Skeletal muscle tissue (tissue), 4 donors: ENCODE data around the gene NPSR1. TPM values are rescaled to one million over a fixed set of nuclear protein-coding genes. Genes with fewer than 3 reads are reported as not detected.
"Not testable (repeated sequence)": the region's sequence is repeated elsewhere in the genome, so short reads cannot be mapped to it uniquely, and the experiment has no call there.

ENCODE experiments used
- H3K27ac ChIP-seq: one replicate; pipeline ENCODE4 v1.7.0; 2013; ENCODE audit warnings: mild to moderate bottlenecking, low read depth, low read length, inconsistent platforms
- H3K27me3 ChIP-seq, 3 donors: one replicate each; pipeline ENCODE4 v1.7.0; 2013; ENCODE audit warnings: low read length in 3 of 3; ENCODE audit not compliant: control insufficient read depth in 3 of 3, insufficient read depth in 3 of 3
- H3K36me3 ChIP-seq, 3 donors: one replicate each; pipeline ENCODE4 v1.7.0; 2013; ENCODE audit warnings: low read length in 3 of 3; ENCODE audit not compliant: control insufficient read depth in 3 of 3, insufficient read depth in 3 of 3
- H3K4me1 ChIP-seq, 3 donors: one replicate each; pipeline ENCODE4 v1.7.0; 2013; ENCODE audit warnings: low read length in 3 of 3, mild to moderate bottlenecking in 3 of 3; ENCODE audit not compliant: control insufficient read depth in 3 of 3, insufficient read depth in 3 of 3
- H3K4me3 ChIP-seq, 3 donors: one replicate each; pipeline ENCODE4 v1.7.0; 2013; ENCODE audit warnings: low read length in 3 of 3
- H3K9ac ChIP-seq, 3 donors: one replicate each; pipeline ENCODE4 v1.7.0; 2013; ENCODE audit warnings: low read length in 3 of 3, mild to moderate bottlenecking in 3 of 3, moderate library complexity in 2 of 3, low read depth in 1 of 3
- H3K9me3 ChIP-seq, 3 donors: one replicate each; pipeline ENCODE4 v1.7.0; 2013; ENCODE audit warnings: low read length in 3 of 3; ENCODE audit not compliant: control insufficient read depth in 3 of 3
- total RNA-seq: library from RNA; depleted of rRNA; stranded (reverse); fragments of >200 nt; gene quantifications from one replicate; pipeline ENCODE4 v1.2.3, GENCODE V29; 2014
- donor health status: Osteomylitis.

NPSR1 gene
- total RNA-seq, 1 donor from 2014 or later, result 1.6 TPM

DNA sequence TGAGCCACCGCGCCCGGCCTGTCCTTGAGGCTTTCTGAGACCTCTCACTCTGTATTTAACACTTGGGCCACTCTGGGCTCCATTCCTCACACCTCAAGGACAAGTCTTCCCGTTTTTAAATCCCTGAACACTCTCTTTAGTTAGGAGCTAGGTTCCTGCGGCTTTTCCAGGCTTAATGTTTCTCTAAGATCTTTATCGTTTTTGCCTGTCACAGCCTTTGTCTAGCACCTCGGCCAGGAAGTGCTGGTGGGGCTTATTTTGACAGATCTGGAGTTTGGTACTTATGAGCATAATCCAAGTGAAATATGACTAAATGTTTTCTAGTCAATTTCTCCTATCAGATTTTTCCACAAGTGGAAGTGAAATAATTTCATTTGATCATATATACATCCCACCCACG, 192.7 kb downstream of the NPSR1 start:
- no peak overlapping the region for H3K9ac ChIP-seq
- H3K9me3 ChIP-seq, result no peaks in the 10 kb centered on the region
- no peak overlapping the region for H3K4me3 ChIP-seq
- H3K27me3 ChIP-seq, result no peaks in the 10 kb centered on the region
- no peaks in the 10 kb centered on the region for H3K36me3 ChIP-seq
- no peaks in the 10 kb centered on the region for H3K4me1 ChIP-seq
- H3K27ac ChIP-seq, result no peak overlapping the region

DNA sequence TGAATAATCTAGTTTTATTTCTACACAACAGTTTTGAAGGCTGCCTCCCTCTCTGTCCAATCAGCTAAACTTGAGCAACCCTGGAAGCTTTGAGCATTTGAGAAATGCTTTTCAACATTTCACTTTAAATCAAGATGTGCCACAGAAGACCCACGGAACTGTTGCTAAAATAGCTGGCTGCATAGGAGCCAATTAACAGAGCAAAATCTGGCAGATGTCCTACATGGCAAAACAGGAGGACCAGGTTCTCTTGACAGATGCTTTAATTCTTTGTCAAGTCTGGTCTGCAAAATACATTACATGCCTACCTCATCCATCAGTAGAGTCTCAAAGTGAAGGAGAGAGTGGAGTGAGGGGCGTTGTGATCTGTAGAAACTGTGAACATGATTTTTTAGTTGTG, 193.4 kb downstream of the NPSR1 start:
- Histone ChIP-seq H3K27ac (no peak overlapping the region), H3K4me1 (no peaks in the 10 kb centered on the region), H3K9ac (no peak overlapping the region), H3K27me3 (no peaks in the 10 kb centered on the region), H3K4me3 (no peak overlapping the region), H3K36me3 (no peaks in the 10 kb centered on the region), H3K9me3 (no peaks in the 10 kb centered on the region)

DNA sequence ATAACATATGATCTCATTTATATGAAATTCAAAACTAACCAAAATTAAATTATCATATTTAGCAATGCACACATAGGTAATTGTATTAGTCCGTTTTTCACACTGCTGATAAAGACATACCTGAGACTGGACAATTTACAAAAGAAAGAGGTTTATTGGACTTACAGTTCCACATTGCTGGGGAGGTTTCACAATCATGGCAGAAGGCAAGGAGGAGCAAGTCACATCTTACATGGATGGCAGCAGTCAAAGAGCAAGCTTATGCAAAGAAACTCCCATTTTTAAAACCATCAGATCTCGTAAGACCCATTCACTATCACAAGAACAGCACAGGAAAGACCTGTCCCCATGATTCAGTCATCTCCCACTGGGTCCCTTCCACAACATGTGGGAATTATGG, 200.4 kb downstream of the NPSR1 start:
- H3K9me3 ChIP-seq, H3K4me3 ChIP-seq: not testable (repeated sequence)

DNA sequence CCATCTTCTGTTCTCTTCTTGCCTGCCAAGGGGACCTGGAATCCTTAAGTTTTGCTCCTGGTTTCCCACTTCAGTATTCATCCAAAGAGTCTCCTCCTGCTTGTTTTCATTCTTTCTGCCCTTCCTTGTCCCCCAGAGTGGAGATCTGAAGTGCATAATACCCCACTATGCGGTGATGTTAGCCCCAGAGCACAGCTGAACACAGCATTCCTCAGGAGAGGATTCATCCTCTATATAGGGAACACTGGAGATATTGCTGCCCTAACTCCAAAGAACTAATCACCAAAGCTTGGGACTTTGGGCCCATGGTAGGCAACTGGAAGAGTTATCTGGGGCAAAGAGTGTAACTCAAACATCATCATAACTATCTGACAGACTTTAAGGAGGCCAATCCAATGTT, 201.3 kb downstream of the NPSR1 start:
- H3K27ac ChIP-seq, H3K4me3 ChIP-seq, H3K9ac ChIP-seq, H3K27me3 ChIP-seq, H3K36me3 ChIP-seq, H3K4me1 ChIP-seq, H3K9me3 ChIP-seq: not testable (repeated sequence)

More for the DNA sequence above, 200.4 kb downstream of the NPSR1 start:
- H3K27ac ChIP-seq, H3K27me3 ChIP-seq, H3K9ac ChIP-seq, H3K4me1 ChIP-seq, H3K36me3 ChIP-seq: not testable (repeated sequence)

DNA sequence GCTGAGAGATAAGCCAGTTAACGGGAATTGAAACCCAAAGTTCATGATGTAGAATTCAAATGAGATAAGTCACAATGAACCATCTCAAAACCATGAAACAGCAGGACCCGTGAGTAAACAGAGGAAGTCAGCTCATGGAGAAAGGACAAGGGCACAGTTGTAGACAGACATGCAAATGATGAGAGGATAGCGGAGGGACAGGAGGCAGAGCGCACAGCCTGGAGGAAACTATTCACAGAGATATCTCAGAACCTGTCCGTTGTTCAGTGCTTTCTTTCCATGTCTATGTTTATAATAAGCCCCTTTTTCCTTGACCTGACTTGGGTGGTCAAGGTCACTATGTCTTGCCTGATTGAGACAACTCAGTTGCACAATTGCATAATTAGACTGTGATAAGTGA, 208.2 kb downstream of the NPSR1 start:
- H3K27me3 ChIP-seq, H3K4me1 ChIP-seq, H3K9me3 ChIP-seq, H3K36me3 ChIP-seq, H3K27ac ChIP-seq, H3K9ac ChIP-seq, H3K4me3 ChIP-seq: not testable (repeated sequence)

DNA sequence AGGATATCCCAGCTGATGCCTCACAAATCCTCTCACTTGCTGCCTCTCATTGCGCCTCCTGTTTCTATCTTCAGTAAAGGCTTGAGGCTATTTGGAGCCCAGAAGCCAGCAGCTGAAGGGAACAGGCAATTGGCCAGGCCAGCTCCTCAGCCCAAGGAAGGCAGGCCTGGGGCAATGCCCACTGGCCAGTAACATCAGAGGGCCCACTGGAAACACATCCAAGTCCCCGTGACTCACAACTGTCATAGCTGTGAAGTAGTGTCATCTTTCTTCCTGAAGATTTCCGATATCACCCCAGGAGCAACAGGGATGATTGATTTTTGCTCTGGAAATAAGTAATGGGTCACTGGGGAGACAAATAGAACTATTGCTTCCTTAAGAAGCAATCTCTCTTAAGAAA, 209.3 kb downstream of the NPSR1 start:
- H3K9ac ChIP-seq, H3K27me3 ChIP-seq, H3K4me1 ChIP-seq, H3K9me3 ChIP-seq, H3K4me3 ChIP-seq, H3K27ac ChIP-seq, H3K36me3 ChIP-seq: not testable (repeated sequence)

DNA sequence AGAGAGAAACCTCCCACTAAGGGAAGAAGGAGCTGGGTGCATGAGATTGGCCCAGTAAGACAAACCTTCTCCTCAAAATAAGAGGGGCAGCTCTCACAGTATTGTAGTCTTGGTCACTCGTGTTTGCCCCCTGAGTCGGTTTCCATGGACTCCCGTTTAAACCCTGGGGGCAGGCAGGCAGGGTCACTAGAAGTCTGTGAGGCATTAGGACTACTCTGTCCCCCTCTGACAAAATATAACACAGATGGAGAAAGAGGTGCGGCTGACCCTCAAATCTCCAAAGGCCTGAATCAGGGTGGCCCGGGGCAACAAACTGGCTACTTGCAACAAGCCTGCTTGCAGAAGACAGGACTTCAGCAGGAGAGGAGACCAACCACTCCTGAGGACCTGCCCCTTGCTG, 210.6 kb downstream of the NPSR1 start:
- H3K4me1 ChIP-seq, H3K27me3 ChIP-seq, H3K9me3 ChIP-seq, H3K36me3 ChIP-seq, H3K4me3 ChIP-seq, H3K27ac ChIP-seq, H3K9ac ChIP-seq: not testable (repeated sequence)

DNA sequence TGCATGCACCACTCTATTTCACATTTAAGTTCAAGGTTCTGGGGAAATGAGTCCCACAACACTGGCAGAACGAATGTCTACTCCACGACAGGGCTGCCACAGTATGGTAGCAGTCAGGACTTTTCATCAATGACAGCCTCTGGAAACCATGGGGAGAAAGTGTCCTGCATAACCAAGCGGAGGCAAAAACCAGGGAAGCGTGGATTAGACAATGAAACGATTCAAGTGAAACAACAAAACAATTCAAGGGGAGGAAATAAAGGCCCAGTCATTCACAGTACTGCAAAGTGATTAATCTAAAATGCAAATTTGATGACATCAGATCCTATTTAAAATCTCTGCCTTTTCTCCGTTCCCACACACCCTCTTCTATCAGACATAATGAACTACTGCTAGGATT, 211.0 kb downstream of the NPSR1 start:
- Histone ChIP-seq H3K4me3 (no peak overlapping the region), H3K9ac (no peak overlapping the region), H3K9me3 (no peaks in the 10 kb centered on the region), H3K27ac (no peak overlapping the region), H3K36me3 (no peaks in the 10 kb centered on the region), H3K27me3 (no peaks in the 10 kb centered on the region), H3K4me1 (no peaks in the 10 kb centered on the region)

DNA sequence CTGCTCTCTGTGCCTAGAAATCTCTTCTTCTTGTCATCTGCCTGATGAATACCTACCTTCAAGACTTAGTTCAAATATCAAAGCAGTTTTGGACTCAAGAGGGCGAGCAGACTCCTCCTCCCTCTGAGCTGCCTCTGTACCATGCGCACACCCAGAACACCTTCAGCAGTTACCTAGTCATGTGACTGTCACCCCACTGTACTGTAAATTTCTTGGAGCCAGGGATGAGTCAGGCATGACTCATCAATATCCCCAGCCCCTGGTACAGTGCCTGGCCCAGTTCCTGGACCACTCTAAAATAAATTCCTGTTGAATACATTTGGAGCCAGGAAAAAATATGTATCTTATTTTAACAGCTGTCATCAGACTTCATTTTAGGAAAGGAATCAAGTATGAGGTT, 212.0 kb downstream of the NPSR1 start:
- H3K9ac ChIP-seq, H3K9me3 ChIP-seq, H3K27ac ChIP-seq, H3K27me3 ChIP-seq, H3K36me3 ChIP-seq, H3K4me1 ChIP-seq, H3K4me3 ChIP-seq: not testable (repeated sequence)

DNA sequence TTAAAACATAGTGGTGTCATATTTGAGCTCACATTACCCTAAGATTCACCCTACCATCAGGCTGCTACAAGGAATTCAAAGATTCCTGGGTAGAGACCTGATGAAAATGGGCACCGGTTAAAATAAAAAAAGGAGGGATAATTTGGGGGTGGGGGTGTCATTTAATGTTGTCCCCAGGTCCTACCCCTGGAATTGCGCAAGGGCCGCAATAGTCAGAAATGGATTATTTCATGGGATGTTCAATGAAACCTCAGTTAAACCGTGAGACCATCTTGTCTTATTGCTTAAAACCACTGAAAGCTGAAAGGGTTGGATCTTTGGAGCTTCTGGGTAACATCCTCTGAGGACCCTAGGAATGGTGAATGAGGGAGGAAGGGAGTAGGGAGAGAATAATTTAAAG, 216.3 kb downstream of the NPSR1 start:
- H3K27ac ChIP-seq, H3K27me3 ChIP-seq, H3K36me3 ChIP-seq, H3K4me3 ChIP-seq, H3K4me1 ChIP-seq, H3K9ac ChIP-seq, H3K9me3 ChIP-seq: not testable (repeated sequence)

DNA sequence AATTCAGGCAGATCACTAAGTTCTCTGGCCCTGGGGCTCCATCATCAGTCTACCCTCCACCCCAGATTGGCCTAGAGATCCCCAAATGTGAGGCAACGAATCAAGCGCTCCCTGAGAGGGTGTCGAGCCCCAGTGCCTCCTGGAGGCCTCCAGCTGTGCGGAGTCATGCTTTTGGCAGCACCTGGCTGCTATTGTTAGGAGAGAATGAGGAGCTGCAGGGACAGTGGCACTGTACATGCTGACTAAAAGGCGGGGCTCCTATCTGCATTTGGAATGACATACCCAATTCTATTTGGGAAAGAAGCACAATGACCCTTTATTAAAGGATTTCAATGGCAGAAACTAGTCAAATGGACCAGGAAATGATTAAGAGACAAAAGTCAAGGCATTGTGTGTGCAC, 217.5 kb downstream of the NPSR1 start:
- H3K4me1 ChIP-seq, result no peaks in the 10 kb centered on the region
- no peaks in the 10 kb centered on the region for H3K9me3 ChIP-seq
- no peak overlapping the region for H3K4me3 ChIP-seq
- no peak overlapping the region for H3K9ac ChIP-seq
- H3K27me3 ChIP-seq, result no peaks in the 10 kb centered on the region
- no peak overlapping the region for H3K27ac ChIP-seq
- H3K36me3 ChIP-seq, result no peaks in the 10 kb centered on the region
